Measurements from ENCODE around the gene PRKD3. TPM values are rescaled to one million over a fixed set of nuclear protein-coding genes. Genes with fewer than 3 reads are reported as not detected.
"Not testable (repeated sequence)": the region's sequence is repeated elsewhere in the genome, so short reads cannot be mapped to it uniquely, and the experiment has no call there.

The PRKD3 gene
- total RNA-seq, 1 donor from 2014 or later = 15.1 TPM

- intact Hi-C loops (cut with micrococcal nuclease) = no loop called here
Measured at GRCh38 chr2:37318401-37318800, 6.2 kb downstream of the PRKD3 start.

GRCh38 chr2:37317746-37318145, 6.9 kb downstream of the PRKD3 start:
- intact Hi-C loops (cut with micrococcal nuclease) = no loop called here

- intact Hi-C loops (cut with micrococcal nuclease) = no loop called here
Measured at GRCh38 chr2:37316181-37316580, 8.5 kb downstream of the PRKD3 start.

- intact Hi-C loops (cut with micrococcal nuclease) = no loop called here
Measured at GRCh38 chr2:37315364-37315763, 9.3 kb downstream of the PRKD3 start.

GRCh38 chr2:37307500-37307899, 17.1 kb downstream of the PRKD3 start:
- intact Hi-C loops (cut with micrococcal nuclease) = no loop called here

GRCh38 chr2:37306024-37306423, 18.6 kb downstream of the PRKD3 start:
- intact Hi-C loops (cut with micrococcal nuclease) = no loop called here

- intact Hi-C loops (cut with micrococcal nuclease) = no loop called here
Measured at GRCh38 chr2:37302701-37303252, 21.9 kb downstream of the PRKD3 start.

GRCh38 chr2:37301408-37301807, 23.2 kb downstream of the PRKD3 start:
- intact Hi-C loops (cut with micrococcal nuclease) = no loop called here

GRCh38 chr2:37300578-37300977, 24.1 kb downstream of the PRKD3 start:
- intact Hi-C loops (cut with micrococcal nuclease) = no loop called here

GRCh38 chr2:37300146-37300545, 24.5 kb downstream of the PRKD3 start:
- intact Hi-C loops (cut with micrococcal nuclease) = no loop called here

- intact Hi-C loops (cut with micrococcal nuclease) = loop anchor here (2.0 kb wide), 1 partner anchor 13 kb away; no protein-coding TSS in a partner anchor
Measured at GRCh38 chr2:37297632-37298031, 27.0 kb downstream of the PRKD3 start.

- intact Hi-C loops (cut with micrococcal nuclease) = loop anchor here (2.0 kb wide), 1 partner anchor 15 kb away; no protein-coding TSS in a partner anchor
Measured at GRCh38 chr2:37295469-37296073, 29.1 kb downstream of the PRKD3 start.

- intact Hi-C loops (cut with micrococcal nuclease) = not testable (repeated sequence)
Measured at GRCh38 chr2:37294858-37295257, 29.8 kb downstream of the PRKD3 start.

- intact Hi-C loops (cut with micrococcal nuclease) = no loop called here
Measured at GRCh38 chr2:37291680-37292079, 33.0 kb downstream of the PRKD3 start.

- intact Hi-C loops (cut with micrococcal nuclease) = loop anchor here (1.0 kb wide), 1 partner anchor 544 kb away; no protein-coding TSS in a partner anchor
Measured at GRCh38 chr2:37287966-37288365, 36.7 kb downstream of the PRKD3 start.

- intact Hi-C loops (cut with micrococcal nuclease) = no loop called here
Measured at GRCh38 chr2:37284381-37284780, 40.3 kb downstream of the PRKD3 start.

GRCh38 chr2:37283207-37283606, 41.4 kb downstream of the PRKD3 start:
- intact Hi-C loops (cut with micrococcal nuclease) = no loop called here

- intact Hi-C loops (cut with micrococcal nuclease) = loop anchor here (1.0 kb wide), 1 partner anchor 114 kb away; no protein-coding TSS in a partner anchor
Measured at GRCh38 chr2:37282746-37283145, 41.9 kb downstream of the PRKD3 start.

- intact Hi-C loops (cut with micrococcal nuclease) = loop anchor here (1.0 kb wide), 1 partner anchor 114 kb away; no protein-coding TSS in a partner anchor
Measured at GRCh38 chr2:37281916-37282315, 42.7 kb downstream of the PRKD3 start.

- intact Hi-C loops (cut with micrococcal nuclease) = no loop called here
Measured at GRCh38 chr2:37276291-37276690, 48.3 kb downstream of the PRKD3 start.
